Measurements from ENCODE around the gene CCSER1. TPM values are rescaled to one million over a fixed set of nuclear protein-coding genes. Genes with fewer than 3 reads are reported as not detected.

CCSER1 gene
- total and polyA plus RNA-seq, 2 experiments from 2014 or later: 2.9 to 3.4 TPM

- no peak for TF ChIP-seq ZNF462 (CRISPR knock-in tag; IDR thresholded peaks at IDR 0.05)
- TF ChIP-seq EZH2 (IDR thresholded peaks at IDR 0.05; ENCODE audit: low read depth, unreplicated experiment): no peak
- TF ChIP-seq ETS1 (IDR thresholded peaks at IDR 0.05): no peak
- TF ChIP-seq POLR2AphosphoS5 (IDR thresholded peaks at IDR 0.05; ENCODE audit: low read depth): no peak
- TF ChIP-seq NANOG (IDR thresholded peaks at IDR 0.05; ENCODE audit: borderline replicate concordance): no peak
Measured at GRCh38 chr4:90824266-90825150, 697.3 kb downstream of the CCSER1 start (continued).

- Histone ChIP-seq H3K79me2 (replicated peaks; ENCODE audit: insufficient read depth) (no peaks in the 10 kb centered on the region), H2AFZ (no peak overlapping the region), H3K4me3 (no peak overlapping the region), H4K20me1 (replicated peaks; ENCODE audit: insufficient read depth) (no peaks in the 10 kb centered on the region), H3K4me2 (no peak overlapping the region), H3K27ac (ENCODE audit: low read depth) (no peak overlapping the region), H3K27me3 (ENCODE audit: insufficient read depth) (no peaks in the 10 kb centered on the region), H3K9me2 (ENCODE audit: insufficient read depth) (peaks cover 3% of the 10 kb centered on the region; the same call in 1 of the 2 replicates), H3F3A (replicated peaks; ENCODE audit: low read depth) (no peaks in the 10 kb centered on the region), H3K36me3 (ENCODE audit: insufficient read depth) (no peaks in the 10 kb centered on the region), H3K4me1 (ENCODE audit: insufficient read depth) (peaks cover 22% of the 10 kb centered on the region)
- no peak for ATAC-seq
- no peaks in the 10 kb centered on the region; the same call in 1 of the 3 replicates for H3K9me3 Mint-ChIP-seq
- no peak for DNase-seq (ENCODE audit: low spot score)
- H3K4me1 Mint-ChIP-seq: peaks cover 24% of the 10 kb centered on the region
- H3K36me3 Mint-ChIP-seq (ENCODE audit: low read depth): peaks cover 18% of the 10 kb centered on the region
- H3K27ac Mint-ChIP-seq: no peak overlapping the region
- H3K4me3 Mint-ChIP-seq: no peak overlapping the region
- no peaks in the 10 kb centered on the region for H3K27me3 Mint-ChIP-seq (ENCODE audit: insufficient read depth, low read depth, poor library complexity)
- TF ChIP-seq ZNF331 (CRISPR knock-in tag; IDR thresholded peaks at IDR 0.05; ENCODE audit: low read depth) (no peak), NANOG (IDR thresholded peaks at IDR 0.05; ENCODE audit: borderline replicate concordance) (no peak), EZH2phosphoT487 (IDR thresholded peaks at IDR 0.05; ENCODE audit: unreplicated experiment) (no peak), REST (IDR thresholded peaks at IDR 0.05; ENCODE audit: unreplicated experiment) (no peak), ZNF114 (CRISPR knock-in tag; IDR thresholded peaks at IDR 0.05) (no peak)
Measured at GRCh38 chr4:90825849-90826248, 698.7 kb downstream of the CCSER1 start.
